ENCODE data around the gene CC2D1A.
"Not testable (repeated sequence)": the region's sequence is repeated elsewhere in the genome, so short reads cannot be mapped to it uniquely, and the experiment has no call there.

CC2D1A gene

DNA sequence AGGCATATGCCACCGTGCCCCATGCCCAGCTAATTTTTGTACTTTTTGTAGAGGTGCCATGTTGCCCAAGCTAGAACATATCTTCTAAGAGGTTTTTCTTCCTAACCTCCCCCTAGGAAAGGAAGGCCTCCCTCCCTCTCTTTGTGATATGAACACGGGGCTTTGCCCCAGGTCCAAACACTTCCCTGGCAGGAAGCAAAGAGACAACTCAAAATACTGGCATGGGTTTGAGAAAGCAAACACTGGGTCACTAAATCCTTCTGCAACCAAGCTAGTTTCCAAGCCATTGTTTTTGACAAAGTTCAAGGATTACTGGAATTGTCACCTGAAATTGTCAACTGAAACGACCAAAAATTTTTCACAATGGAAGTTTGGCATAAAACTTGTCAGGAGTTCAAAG, 8.8 kb downstream of the CC2D1A start:
- no peak for FAIRE-seq
- no peak for TF ChIP-seq POLR2A (IDR thresholded peaks at IDR 0.05; ENCODE audit: low read depth, low read length)
- no peak for TF ChIP-seq SPI1 (IDR thresholded peaks at IDR 0.05; ENCODE audit: low read depth, low read length)
- TF ChIP-seq TAF1 (IDR thresholded peaks at IDR 0.05; ENCODE audit: low read depth, low read length), result no peak
- no peak for TF ChIP-seq POU2F2 (IDR thresholded peaks at IDR 0.05; ENCODE audit: low read depth, low read length)
- TF ChIP-seq POLR2AphosphoS5 (IDR thresholded peaks at IDR 0.05; ENCODE audit: low read depth, low read length), result no peak
- TF ChIP-seq PAX5 (IDR thresholded peaks at IDR 0.05; ENCODE audit: insufficient read depth, low read length, severe bottlenecking), result no peak
- DNase-seq (ENCODE audit: insufficient read length, low spot score), result no peak

DNA sequence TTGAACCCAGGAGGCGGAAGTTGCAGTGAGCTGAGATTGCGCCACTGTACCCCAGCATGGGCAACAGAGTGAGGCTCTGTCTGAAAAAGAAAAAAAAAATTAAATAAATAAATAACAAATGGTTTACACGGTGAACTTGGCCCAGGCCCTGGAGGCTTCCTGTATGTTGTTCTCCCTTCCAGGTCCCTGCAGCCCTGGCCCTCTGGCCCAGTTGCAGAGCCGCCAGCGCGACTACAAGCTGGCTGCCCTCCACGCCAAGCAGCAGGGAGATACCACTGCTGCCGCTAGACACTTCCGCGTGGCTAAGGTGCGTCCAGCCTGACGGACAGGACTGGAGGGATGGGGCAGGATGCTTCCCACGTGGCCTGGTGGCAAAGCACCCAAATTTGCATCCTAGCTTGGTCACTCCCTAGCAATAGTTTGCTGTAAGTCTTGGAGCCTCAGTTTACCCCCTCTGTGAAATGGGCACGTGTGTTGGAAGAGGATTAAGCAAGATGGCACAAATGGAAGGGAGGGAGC, 11.9 kb downstream of the CC2D1A start:
- DNase-seq (ENCODE audit: insufficient read length, low spot score), result no peak
- FAIRE-seq, result no peak
- no peak for TF ChIP-seq POLR2A (IDR thresholded peaks at IDR 0.05; ENCODE audit: low read depth, low read length)
- no peak for TF ChIP-seq POLR2AphosphoS5 (IDR thresholded peaks at IDR 0.05; ENCODE audit: low read depth, low read length)
- TF ChIP-seq PAX5 (IDR thresholded peaks at IDR 0.05; ENCODE audit: insufficient read depth, low read length, severe bottlenecking), result no peak
- TF ChIP-seq POU2F2 (IDR thresholded peaks at IDR 0.05; ENCODE audit: low read depth, low read length), result no peak
- no peak for TF ChIP-seq TAF1 (IDR thresholded peaks at IDR 0.05; ENCODE audit: low read depth, low read length)
- TF ChIP-seq SPI1 (IDR thresholded peaks at IDR 0.05; ENCODE audit: low read depth, low read length), result no peak

DNA sequence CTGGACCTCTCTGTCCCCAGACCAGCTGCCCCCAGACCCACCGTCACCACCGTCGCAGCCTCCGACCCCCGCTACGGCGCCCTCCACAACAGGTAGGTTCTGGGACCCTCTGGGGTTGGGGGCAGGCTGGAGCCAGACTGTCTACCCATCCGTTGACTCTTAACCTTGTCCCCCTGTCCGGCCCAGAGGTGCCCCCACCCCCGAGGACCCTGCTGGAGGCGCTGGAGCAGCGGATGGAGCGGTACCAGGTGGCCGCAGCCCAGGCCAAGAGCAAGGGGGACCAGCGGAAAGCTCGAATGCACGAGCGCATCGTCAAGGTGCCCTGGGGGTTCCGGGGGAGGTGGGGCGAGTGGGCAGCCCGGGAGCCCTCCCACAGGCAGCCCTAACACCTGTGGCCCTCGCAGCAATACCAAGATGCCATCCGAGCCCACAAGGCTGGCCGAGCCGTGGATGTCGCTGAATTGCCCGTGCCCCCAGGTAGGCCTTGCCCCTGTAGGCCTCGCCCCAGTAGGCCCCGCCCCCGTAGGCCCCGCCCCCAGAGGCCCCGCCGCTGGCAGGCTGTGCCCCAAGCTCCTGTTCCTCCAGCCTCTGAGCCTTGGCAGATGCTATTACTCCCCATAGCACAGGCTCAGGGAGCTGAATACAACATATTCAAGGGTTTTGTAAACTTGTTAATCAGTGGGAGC, 12.9 kb downstream of the CC2D1A start:
- DNase-seq (ENCODE audit: insufficient read length, low spot score) (no peak), FAIRE-seq (no peak)
- TF ChIP-seq PAX5 (IDR thresholded peaks at IDR 0.05; ENCODE audit: insufficient read depth, low read length, severe bottlenecking), result no peak
- no peak for TF ChIP-seq POU2F2 (IDR thresholded peaks at IDR 0.05; ENCODE audit: low read depth, low read length)
- TF ChIP-seq POLR2A (IDR thresholded peaks at IDR 0.05; ENCODE audit: low read depth, low read length), result no peak
- TF ChIP-seq SPI1 (IDR thresholded peaks at IDR 0.05; ENCODE audit: low read depth, low read length), result no peak
- TF ChIP-seq TAF1 (IDR thresholded peaks at IDR 0.05; ENCODE audit: low read depth, low read length), result no peak
- TF ChIP-seq POLR2AphosphoS5 (IDR thresholded peaks at IDR 0.05; ENCODE audit: low read depth, low read length), result no peak

DNA sequence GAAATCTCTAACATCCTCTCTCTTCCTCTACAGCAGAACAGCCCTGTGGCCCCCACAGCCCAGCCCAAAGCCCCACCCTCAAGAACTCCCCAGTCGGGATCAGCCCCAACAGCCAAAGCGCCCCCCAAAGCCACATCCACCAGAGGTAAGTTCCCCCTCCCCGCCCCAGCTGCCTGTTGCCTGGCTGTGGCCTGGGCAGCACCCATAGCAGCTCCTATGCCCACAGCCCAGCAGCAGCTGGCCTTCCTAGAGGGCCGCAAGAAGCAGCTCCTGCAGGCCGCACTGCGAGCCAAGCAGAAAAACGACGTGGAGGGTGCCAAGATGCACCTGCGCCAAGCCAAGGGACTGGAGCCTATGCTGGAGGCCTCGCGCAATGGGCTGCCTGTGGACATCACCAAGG, 14.5 kb downstream of the CC2D1A start:
- no peak for TF ChIP-seq POU2F2 (IDR thresholded peaks at IDR 0.05; ENCODE audit: low read depth, low read length)
- TF ChIP-seq PAX5 (IDR thresholded peaks at IDR 0.05; ENCODE audit: insufficient read depth, low read length, severe bottlenecking), result no peak
- TF ChIP-seq SPI1 (IDR thresholded peaks at IDR 0.05; ENCODE audit: low read depth, low read length), result no peak
- TF ChIP-seq POLR2AphosphoS5 (IDR thresholded peaks at IDR 0.05; ENCODE audit: low read depth, low read length), result no peak
- no peak for TF ChIP-seq TAF1 (IDR thresholded peaks at IDR 0.05; ENCODE audit: low read depth, low read length)
- TF ChIP-seq POLR2A (IDR thresholded peaks at IDR 0.05; ENCODE audit: low read depth, low read length), result no peak
- FAIRE-seq (no peak), DNase-seq (ENCODE audit: insufficient read length, low spot score) (no peak)

DNA sequence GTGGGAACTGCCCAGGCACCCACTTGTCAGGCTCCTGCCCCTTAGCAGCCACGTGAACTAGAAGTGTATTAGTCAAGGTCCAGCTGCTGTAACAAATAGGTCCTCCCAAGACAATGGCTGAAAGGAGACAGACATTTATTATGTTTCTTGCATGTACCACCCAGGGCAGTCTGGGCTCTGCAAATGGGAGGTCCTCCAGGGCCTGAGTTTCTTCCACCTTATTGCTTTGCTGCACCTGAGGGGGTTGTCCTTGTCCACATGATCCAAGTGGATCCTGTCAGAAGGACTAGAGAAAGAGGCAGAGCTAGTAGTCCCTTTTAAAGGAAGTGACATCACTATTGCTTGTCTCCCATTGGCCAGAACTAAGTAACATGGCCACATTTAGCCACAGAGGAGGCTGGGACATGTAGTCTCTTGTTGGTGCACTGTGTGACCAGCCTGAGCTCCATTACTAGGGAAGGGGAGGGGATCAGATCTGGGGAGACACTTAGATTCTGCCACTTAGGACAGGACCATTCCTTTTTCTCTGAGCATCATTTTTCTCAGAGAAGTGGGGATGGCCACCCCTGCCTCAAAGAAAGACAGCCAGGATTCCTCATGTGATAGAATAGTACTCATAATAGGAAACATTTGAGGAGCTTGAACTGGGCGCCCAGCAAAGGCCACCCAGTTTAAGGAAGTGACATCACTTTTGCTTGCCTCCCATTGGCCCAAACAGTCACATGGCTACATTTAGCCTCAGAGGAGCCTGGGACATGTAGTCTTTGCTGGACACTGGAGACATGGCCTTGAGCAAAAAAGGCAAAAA, 15.1 kb downstream of the CC2D1A start:
- TF ChIP-seq POLR2A (IDR thresholded peaks at IDR 0.05; ENCODE audit: low read depth, low read length), result no peak
- no peak for TF ChIP-seq PAX5 (IDR thresholded peaks at IDR 0.05; ENCODE audit: insufficient read depth, low read length, severe bottlenecking)
- no peak for TF ChIP-seq POU2F2 (IDR thresholded peaks at IDR 0.05; ENCODE audit: low read depth, low read length)
- TF ChIP-seq SPI1 (IDR thresholded peaks at IDR 0.05; ENCODE audit: low read depth, low read length), result 0 out of 2 replicates have a peak, but pooled peaks have one; percentile 35
- TF ChIP-seq POLR2AphosphoS5 (IDR thresholded peaks at IDR 0.05; ENCODE audit: low read depth, low read length), result no peak
- DNase-seq (ENCODE audit: insufficient read length, low spot score) (no peak), FAIRE-seq (peak; percentile 94)

DNA sequence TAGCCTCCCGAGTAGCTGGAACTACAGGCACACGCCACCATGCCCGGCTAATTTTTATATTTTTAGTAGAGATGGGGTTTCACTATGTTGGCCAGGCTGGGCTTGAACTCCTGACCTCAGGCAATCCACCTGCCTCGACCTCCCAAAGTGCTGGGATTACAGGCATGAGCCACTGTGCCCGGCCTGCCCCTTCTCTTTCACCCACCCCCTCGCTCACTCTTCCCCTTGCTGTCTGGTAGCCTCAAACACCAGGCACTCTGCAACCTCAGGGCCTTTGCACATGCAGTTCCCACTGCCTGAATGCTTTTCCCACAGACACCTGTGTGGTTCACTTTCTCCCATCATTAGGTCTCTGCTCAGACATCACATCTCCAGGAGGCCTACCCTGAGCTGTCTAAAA, 16.1 kb downstream of the CC2D1A start:
- not testable (repeated sequence) for DNase-seq (ENCODE audit: insufficient read length, low spot score); FAIRE-seq

DNA sequence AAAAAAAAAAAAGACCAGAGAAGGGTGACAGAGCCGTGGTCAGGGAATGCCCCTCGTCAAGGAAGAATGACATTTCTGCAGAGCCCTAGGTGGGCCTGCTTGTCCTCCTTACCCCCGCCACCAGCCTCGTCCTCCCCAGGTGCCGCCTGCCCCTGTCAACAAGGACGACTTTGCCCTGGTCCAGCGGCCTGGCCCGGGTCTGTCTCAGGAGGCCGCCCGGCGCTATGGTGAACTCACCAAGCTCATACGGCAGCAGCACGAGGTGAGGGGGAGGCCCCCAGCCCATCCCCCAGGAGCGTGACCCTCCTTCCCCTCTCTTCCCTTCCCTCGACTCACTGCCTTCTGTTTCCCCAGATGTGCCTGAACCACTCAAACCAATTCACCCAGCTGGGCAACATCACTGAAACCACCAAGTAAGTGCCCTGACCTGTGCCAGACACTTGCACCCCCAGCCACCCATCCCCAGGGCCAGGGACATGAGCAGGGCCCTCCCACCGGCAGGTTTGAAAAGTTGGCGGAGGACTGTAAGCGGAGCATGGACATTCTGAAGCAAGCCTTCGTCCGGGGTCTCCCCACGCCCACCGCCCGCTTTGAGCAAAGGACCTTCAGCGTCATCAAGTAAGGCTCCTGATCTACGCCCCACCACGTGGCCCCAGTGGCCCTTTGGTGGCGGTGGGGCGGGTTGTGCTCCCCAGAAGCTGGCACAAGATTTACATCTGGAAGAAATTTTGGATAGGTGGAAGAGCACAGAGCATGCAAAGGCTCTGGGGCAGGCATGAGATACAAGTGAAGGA, 17.4 kb downstream of the CC2D1A start:
- DNase-seq (ENCODE audit: insufficient read length, low spot score), result no peak
- FAIRE-seq, result no peak
- TF ChIP-seq POLR2A (IDR thresholded peaks at IDR 0.05; ENCODE audit: low read depth, low read length) (no peak), POU2F2 (IDR thresholded peaks at IDR 0.05; ENCODE audit: low read depth, low read length) (no peak), POLR2AphosphoS5 (IDR thresholded peaks at IDR 0.05; ENCODE audit: low read depth, low read length) (no peak)

DNA sequence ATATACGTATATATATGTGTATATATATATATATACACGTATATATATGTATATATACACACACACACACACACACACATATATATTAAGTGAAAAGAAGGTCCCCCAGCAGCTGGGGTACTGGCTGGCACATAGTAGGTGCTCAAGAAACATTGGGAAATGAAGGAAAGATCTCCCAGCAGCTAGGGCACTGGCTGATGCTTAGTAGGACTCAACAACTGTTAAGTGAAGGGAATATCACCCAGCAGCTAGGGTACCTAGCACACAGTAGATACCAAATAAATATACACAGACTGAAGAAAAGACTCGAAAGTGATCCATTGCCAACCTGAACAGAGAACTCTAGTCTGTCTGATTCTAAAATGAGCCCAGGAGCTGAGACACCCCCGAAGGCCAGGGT, 20.0 kb downstream of the CC2D1A start:
- no peak for FAIRE-seq
- no peak for DNase-seq (ENCODE audit: insufficient read length, low spot score)
- TF ChIP-seq PAX5 (IDR thresholded peaks at IDR 0.05; ENCODE audit: insufficient read depth, low read length, severe bottlenecking), result no peak
- TF ChIP-seq POLR2AphosphoS5 (IDR thresholded peaks at IDR 0.05; ENCODE audit: low read depth, low read length), result no peak
- no peak for TF ChIP-seq POLR2A (IDR thresholded peaks at IDR 0.05; ENCODE audit: low read depth, low read length)
- no peak for TF ChIP-seq SPI1 (IDR thresholded peaks at IDR 0.05; ENCODE audit: low read depth, low read length)
- no peak for TF ChIP-seq POU2F2 (IDR thresholded peaks at IDR 0.05; ENCODE audit: low read depth, low read length)
- TF ChIP-seq TAF1 (IDR thresholded peaks at IDR 0.05; ENCODE audit: low read depth, low read length), result no peak

DNA sequence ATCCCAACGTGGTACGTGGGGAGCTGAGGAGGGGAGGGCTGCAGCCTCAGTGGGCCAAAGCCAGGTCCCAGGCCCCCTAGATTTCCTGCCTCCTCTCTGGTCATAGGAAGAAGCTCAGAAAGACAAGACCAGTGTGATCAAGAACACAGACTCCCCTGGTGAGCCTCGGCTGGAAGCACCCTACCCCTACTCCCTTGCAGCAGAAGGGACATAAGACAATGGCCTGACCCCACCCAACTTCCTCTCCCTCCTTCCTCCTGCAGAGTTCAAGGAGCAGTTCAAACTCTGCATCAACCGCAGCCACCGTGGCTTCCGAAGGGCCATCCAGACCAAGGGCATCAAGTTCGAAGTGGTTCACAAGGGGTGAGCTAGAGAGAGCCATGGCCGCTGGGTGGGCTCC, 20.7 kb downstream of the CC2D1A start:
- TF ChIP-seq SPI1 (IDR thresholded peaks at IDR 0.05; ENCODE audit: low read depth, low read length) (no peak), POU2F2 (IDR thresholded peaks at IDR 0.05; ENCODE audit: low read depth, low read length) (no peak), POLR2A (IDR thresholded peaks at IDR 0.05; ENCODE audit: low read depth, low read length) (no peak), POLR2AphosphoS5 (IDR thresholded peaks at IDR 0.05; ENCODE audit: low read depth, low read length) (no peak), TAF1 (IDR thresholded peaks at IDR 0.05; ENCODE audit: low read depth, low read length) (no peak), PAX5 (IDR thresholded peaks at IDR 0.05; ENCODE audit: insufficient read depth, low read length, severe bottlenecking) (no peak)
- DNase-seq (ENCODE audit: insufficient read length, low spot score) (no peak), FAIRE-seq (no peak)
